Measurements from ENCODE around the gene GNAI3.
A peak's percentile ranks its signal among the peaks of the same experiment; 100 is the strongest.

Gene GNAI3

GRCh38 chr1:109546311-109547109 lies 1.9 kb upstream of the GNAI3 start:
- DNase-seq (ENCODE audit: low spot score): peak; percentile 95

- DNase-seq (ENCODE audit: low spot score): peak; percentile 54
Observed at GRCh38 chr1:109547463-109548320, 723 bp upstream of the GNAI3 start.

- DNase-seq (ENCODE audit: low spot score): no peak
Observed at GRCh38 chr1:109556563-109556962, 8.1 kb downstream of the GNAI3 start.

- DNase-seq (ENCODE audit: low spot score): no peak
Observed at GRCh38 chr1:109557520-109557919, 9.1 kb downstream of the GNAI3 start.

GRCh38 chr1:109559995-109560394 lies 11.6 kb downstream of the GNAI3 start:
- DNase-seq (ENCODE audit: low spot score): no peak

GRCh38 chr1:109564194-109564878 lies 15.9 kb downstream of the GNAI3 start:
- DNase-seq (ENCODE audit: low spot score): no peak

GRCh38 chr1:109565241-109565640 lies 16.8 kb downstream of the GNAI3 start:
- no peak for DNase-seq (ENCODE audit: low spot score)

- DNase-seq (ENCODE audit: low spot score): no peak
Observed at GRCh38 chr1:109566982-109567381, 18.6 kb downstream of the GNAI3 start.

- no peak for DNase-seq (ENCODE audit: low spot score)
Observed at GRCh38 chr1:109567877-109568672, 19.7 kb downstream of the GNAI3 start.

- no peak for DNase-seq (ENCODE audit: low spot score)
Observed at GRCh38 chr1:109569323-109569722, 20.9 kb downstream of the GNAI3 start.

- DNase-seq (ENCODE audit: low spot score): no peak
Observed at GRCh38 chr1:109570414-109570813, 22.0 kb downstream of the GNAI3 start.

GRCh38 chr1:109573785-109574184 lies 25.4 kb downstream of the GNAI3 start:
- no peak for DNase-seq (ENCODE audit: low spot score)

GRCh38 chr1:109578947-109579443 lies 30.6 kb downstream of the GNAI3 start:
- no peak for DNase-seq (ENCODE audit: low spot score)

- no peak for DNase-seq (ENCODE audit: low spot score)
Observed at GRCh38 chr1:109579491-109579890, 31.1 kb downstream of the GNAI3 start.

- DNase-seq (ENCODE audit: low spot score): no peak
Observed at GRCh38 chr1:109582021-109582420, 33.6 kb downstream of the GNAI3 start.

GRCh38 chr1:109584766-109585165 lies 36.4 kb downstream of the GNAI3 start:
- DNase-seq (ENCODE audit: low spot score): no peak

GRCh38 chr1:109586055-109586454 lies 37.6 kb downstream of the GNAI3 start:
- DNase-seq (ENCODE audit: low spot score): no peak

GRCh38 chr1:109589177-109589576 lies 40.8 kb downstream of the GNAI3 start:
- DNase-seq (ENCODE audit: low spot score): no peak

- no peak for DNase-seq (ENCODE audit: low spot score)
Observed at GRCh38 chr1:109589679-109590078, 41.3 kb downstream of the GNAI3 start.

GRCh38 chr1:109592916-109593315 lies 44.5 kb downstream of the GNAI3 start:
- no peak for DNase-seq (ENCODE audit: low spot score)

- DNase-seq (ENCODE audit: low spot score): no peak
Observed at GRCh38 chr1:109595531-109595930, 47.1 kb downstream of the GNAI3 start.

GRCh38 chr1:109598156-109598555 lies 49.7 kb downstream of the GNAI3 start:
- no peak for DNase-seq (ENCODE audit: low spot score)
